GM21360 (cell line): ENCODE measurements around the gene MCU.
"Not testable (repeated sequence)": the region's sequence is repeated elsewhere in the genome, so short reads cannot be mapped to it uniquely, and the experiment has no call there.

Experiments
- ATAC-seq: cut with Tn5 transposase; IDR thresholded peaks from one replicate; pipeline ENCODE4 v1.9.1; 2021; ENCODE audit warnings: mild to moderate bottlenecking, moderate library complexity; ENCODE audit not compliant: unreplicated experiment

The MCU gene

DNA sequence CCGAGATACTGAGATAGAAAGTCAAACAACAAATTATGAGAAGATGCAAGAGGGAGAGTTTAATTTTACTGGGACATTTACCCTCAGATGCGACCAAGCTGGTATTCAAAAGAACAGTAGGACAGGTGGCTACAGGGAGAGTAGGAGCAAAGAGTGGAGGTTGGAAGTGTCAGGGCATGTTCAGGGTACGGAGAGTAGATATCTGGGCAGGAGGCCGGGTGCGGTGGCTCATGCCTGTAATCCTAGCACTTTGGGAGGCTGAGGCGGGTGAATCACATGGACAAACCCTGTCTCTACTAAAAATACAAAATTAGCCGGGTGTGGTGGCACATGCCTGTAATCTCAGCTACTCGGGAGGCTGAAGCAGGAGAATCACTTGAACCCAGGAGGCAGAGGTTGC, 5.5 kb upstream of the MCU start:
- not testable (repeated sequence) for ATAC-seq

DNA sequence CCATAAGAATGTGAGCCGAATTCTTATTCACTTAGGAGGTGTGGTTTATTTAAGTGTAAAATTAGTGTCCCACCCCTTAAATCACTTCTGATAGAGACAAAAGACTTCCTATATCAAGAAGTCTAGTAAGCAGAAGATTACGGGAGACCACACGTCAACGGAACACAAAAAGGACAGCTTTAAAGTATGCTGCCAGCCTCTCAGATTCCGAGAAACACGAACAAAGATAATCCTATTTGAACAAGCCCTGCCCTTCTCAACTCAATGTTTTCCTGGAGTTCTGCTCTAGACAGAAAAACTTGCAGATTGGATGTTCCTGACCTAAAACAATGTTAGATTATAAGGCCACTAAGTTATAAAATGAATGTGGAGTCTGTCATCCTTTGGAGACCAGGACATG, 4.9 kb upstream of the MCU start:
- no peak for ATAC-seq

DNA sequence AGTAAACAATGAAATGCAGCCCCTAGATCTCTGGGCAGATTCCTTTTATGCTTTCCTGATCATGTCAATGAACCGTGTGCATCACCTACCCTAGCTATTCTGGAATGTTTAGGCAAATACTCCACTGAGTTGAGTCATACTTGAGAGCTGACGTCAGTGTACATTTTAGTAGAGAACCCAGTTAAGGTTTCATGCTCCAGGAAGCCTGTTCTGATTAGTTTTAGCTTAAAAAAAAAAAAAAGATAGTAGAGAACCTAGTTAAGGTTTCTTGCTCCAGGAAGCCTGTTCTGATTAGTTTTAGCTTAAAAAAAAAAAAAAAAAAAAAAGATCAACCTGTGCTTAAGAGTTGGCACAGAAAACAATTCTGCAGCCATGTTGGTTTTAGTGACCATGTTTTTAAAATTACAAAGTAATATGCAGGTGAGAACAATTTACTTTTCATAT, 3.7 kb upstream of the MCU start:
- ATAC-seq, result no peak

DNA sequence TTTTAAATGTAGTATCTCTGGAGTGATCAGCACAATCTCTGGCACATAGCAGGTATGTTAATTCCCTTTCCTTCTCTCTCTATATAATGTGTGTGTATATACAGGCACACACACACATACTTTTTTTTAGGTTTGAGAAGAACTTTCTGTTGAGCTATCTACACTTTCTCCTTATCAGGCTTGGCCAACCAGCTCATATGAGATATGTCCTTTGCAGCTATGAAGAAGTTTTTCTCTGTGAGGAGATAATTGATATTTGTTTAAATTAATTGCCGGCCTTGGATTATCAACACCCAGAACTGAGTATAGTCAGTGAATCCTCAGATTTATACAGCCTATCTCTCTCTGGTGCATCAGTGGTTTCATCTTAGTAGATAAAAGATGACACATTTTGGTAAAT, 2.3 kb upstream of the MCU start:
- ATAC-seq, result no peak

DNA sequence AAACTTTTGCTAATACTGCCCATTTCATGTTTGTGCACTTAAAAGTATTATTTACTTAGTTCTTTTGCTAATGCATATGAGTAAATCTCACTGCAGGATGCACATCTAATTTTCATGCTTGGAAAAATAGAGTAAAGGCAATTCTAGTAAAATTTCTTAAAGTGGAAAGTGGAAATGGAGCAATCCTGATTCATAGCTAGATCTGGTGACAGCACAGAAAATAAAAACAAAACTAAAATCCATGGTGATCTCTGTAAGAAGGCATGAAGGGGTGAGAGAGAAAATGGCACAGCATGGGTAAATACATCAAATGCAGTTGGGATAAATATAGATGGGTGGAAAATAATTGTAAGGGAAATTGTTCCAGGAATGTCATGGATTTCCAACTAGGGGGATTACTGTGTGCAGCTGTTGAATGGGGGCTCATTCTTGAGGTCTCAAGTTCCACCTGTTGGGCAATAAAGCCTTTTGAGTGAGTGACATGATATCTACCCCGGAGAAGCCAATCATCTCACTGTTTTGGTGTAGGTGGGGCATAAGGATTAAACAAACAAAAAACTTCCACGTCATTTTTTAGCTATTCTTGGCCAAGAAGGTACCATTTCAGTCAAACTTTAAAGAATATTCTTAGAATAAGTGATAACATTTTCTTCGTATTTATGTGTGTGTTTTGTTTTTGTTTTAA, 1.7 kb upstream of the MCU start:
- no peak for ATAC-seq

DNA sequence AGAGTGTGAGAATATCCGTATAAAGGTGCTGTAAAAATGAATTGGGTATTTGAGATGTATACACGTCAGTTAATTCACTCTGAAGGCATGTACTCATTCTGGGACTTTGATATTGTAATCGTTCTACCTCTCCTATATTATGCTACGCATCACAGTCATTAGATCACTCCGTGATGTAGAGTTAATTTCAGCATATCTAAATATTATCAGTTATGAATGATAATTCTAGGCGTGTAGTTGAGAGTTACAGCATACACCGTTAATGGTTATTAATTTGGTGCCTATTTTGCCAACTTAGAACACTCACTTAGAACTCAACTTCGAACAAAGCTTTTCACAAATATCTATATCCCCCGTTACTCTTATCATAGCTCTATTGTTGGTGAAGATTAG, 477 bp upstream of the MCU start:
- no peak for ATAC-seq

DNA sequence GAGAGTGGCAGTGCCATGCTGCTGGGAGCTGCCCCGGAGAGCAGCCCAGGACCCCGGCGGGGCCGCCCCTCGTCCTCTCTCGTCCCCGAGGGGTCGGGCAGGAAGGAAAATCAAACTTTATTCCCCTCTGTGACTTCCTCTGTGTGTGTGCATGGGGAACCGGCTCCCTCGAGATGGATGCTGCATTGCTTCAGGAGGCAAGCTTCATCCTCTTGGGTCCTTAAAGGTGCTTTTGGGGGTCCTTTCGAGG, 726 bp downstream of the MCU start:
- ATAC-seq, result no peak

DNA sequence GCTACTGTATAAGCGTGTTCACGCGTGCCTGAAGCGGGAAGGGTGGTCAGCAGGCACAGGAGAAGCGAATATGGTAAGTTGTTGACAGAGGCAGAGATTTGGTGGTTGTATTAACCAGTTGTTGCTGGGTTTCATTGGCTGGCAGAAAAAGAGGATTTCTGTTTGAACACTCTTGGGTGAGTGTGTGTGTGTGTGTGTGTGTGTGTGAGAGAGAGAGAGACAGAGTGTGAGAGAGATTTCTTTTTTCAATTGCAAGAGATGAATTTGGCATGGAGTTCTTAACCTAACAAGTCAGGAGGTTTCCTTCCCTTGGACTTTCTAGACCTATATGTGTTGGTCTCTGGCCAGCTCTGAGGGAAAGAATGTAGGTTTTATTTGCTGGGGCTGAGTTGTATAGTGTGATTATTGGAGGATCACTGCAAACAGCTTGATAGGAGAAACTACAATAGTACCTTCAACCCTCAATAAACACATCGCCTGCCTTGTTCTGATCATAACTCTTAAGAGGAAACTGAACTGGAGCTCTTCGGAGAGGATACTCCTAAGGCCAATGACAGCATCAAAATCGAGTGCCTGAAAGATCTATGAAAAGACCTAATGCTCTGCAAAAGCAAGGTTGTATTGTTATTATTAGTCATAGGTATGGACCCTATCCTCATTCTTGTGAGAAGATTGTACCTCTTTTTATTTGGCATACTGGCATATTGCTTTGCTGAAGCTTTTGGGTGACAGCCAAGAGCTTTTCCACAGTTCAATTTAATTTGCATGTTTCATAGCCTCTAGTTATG, 1.2 kb downstream of the MCU start:
- no peak for ATAC-seq

DNA sequence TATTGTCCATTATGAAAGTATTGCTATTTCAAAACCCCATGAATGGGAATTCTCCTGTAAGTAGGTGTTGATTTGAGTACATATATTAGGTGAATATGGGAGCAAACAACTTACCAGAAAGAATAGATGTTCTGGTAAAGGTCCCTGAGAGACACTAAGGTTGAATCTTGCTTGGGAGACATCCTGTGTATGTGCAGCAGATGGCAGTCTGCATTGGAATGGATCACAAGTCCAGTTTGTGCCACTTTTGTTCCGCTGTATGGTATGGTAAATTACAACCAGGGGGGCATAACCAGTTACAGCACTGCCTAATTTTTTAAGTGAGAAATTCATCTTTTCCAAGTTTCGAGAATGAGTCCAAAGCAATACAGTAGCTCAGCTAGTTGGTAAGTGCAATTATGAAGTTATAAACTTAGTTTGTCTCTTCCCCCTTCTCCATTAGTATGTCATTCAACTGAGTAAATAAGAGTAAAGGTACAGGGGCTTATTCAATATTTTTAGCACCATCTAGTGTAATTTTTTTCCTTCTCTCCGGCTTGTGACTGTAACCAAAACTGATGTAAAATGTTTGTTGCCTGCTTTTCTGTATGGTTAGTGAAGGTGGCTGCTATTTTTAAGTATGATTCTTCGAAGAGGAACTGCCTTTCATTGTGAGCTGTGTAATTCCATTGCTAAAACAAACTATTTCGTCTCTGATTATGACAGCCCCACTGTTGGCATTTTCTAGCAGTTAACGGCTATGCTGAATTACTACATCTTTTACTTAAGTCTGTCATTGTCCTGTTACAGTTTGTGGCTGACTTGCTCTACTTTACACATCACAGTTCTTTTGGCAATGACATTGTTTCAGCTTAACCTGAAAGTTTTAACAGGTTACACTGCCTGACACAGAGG, 2.8 kb downstream of the MCU start:
- ATAC-seq, result no peak

DNA sequence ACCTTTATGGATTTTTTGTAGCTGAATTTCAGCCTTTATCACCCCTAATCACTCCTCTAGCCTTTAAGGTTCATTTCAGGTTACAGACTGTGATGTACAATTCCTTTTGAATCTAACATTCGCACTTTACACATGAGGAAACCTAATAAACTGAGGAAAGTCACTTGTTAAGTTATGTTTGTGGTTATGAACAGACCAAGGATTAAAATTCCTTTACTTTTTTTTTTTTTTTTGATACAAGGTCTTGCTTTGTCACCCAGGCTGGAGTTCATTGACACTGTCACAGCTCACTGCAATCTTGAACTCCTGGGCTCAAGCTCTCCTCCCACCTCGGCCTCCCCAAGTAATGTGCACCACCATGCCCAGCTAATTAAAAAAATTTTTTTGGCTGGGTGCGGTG, 3.6 kb downstream of the MCU start:
- ATAC-seq, result no peak

DNA sequence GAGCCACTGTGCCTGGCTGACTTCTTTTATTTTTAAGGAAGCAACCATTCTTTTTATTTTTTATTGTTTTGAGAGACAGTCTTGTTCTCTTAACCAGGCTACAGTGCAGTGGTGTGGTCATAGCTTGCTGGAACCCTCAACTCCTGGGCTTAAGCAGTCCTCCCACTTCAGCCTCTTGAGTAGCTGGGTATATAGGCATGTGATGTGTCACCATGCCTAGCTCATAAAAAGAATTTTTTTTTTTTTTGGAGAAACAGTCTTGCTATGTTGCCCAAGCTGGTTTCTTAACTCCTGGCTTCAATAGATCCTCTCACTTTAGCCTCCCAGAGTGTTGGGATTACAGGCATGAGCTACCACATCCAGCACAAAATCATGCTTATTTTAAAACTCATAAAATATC, 5.8 kb downstream of the MCU start:
- ATAC-seq, result no peak

DNA sequence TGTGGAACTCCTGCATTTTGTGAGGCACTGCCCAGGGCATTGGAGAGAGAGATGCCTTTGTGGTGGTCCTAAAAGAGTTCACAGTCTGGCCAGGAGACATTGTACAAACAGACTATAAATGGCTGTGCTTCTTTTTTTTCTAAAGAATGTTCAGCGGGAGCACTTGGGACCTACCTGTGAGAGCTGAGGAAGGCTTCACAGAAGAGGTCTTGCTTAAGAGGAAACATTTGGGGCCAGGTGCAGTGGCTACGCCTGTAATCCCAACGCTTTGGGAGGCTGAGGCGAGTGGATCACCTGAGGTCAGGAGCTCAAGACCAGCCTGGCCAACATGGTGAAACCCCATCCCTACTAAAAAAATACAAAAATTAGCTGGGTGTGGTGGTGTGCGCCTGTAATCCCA, 10.5 kb downstream of the MCU start:
- ATAC-seq, result not testable (repeated sequence)

DNA sequence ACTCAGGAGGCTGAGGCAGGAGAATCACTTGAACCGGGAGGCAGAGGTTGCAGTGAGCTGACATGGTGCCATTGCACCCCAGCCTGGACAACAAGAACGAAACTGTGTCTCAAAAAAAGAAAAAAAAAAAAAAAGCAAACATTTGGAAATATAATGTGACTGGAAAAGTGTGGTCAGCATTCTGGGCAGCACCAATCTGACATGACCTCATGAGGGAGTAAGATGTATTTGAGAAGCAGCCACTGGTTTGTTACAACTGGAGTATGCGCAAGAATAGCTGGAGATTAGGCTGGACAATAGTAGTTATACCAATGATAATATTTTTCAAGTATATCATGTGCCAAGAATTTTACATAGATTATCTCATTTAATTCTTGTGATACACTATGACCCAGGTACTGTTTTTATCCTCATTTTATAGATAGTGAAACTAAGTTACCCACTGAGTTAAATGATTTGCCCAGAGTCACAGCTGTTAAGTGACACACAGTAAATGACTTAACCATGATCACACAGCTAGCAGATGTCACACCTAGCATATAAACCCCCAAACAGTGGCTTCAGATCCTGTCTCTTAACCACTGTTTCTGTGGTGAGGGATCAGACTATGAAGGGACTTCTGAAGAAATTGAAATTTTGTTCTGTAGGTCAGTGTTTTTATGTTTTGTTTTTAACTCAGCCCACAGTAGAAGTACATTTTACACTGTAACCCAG, 11.1 kb downstream of the MCU start:
- no peak for ATAC-seq

DNA sequence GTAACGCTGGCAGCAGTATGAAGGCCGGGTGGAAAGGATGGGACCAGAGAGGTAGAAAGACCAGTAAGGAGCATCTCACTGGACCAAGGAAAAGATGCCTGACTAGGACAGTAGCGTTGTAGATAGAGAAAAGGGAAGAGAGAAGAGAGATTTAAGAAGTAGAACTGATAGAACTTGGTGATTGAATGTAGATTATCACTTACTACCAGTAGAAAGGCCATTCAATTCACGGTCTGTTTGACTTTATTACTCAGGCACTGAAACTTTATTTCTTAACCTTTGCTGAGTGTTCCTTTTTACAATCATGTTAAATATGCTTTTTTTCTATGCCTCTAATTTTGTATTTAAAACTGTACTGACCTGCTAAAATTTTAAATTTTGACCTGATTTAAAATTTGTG, 12.2 kb downstream of the MCU start:
- ATAC-seq, result no peak

DNA sequence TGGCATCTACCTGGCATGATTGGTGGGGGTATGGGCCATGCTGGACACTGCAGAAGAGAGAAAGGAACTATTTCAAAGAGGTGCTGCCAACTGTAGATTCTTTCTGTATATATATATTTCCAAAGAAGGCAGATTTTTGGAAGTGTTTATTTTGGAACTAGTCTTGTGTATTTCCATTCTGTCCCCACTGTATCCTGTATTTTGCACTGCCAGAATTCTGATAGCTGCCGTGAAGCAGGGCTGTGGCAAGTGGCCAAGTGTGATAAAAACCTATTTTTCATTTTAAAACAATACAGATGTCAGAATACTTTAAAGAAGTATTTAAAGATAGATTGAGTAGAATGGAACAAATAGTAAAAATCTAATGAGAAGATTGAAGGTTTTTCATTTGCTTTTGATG, 17.1 kb downstream of the MCU start:
- ATAC-seq, result no peak

DNA sequence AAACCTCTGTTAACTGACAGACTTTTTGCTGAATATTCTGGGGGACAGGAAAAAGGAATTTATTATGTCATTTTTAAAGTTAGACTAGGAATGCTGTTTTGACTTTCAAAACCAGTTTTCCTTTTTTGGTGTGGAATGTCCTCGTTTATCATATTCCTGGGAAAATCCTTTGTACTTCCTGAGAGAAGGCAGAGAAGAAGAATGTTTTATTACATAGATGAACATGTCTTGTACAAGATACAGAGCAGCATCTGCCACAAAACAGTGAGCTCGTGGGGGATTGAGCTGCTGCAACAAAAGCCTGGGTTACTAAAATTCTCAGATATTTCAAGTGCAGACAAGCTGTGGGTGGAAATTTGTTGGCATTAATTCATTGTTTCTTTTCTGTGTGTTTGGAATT, 20.2 kb downstream of the MCU start:
- ATAC-seq, result no peak

DNA sequence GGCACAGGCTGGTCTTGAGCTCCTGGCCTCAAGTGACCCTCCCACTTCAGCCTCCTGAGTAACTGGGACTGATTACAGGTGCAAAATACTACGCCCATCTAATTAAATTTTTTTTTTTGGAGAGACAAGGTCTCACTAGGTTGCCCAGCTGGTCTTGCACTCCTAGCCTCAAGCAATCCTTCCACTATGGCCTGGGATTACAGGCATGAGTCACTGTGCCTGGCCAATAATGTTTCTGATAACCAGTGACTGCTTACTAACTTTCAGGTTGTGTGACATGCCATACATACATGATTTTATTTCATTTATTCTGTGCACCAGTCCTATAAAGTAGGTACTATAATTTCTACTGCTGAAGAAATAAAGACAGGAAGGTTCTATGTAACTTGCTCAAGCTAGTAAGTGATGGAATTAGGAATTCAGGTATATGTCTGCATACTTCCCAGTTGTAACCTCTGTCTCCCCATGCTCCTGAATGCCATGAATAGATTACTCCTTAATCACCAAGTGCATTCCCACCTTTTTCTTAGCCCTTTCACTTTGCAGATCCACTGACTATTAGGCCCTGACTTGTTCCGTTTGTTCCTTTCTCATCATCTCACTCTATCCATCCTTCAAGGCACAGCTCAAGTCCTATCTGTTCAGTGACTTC, 28.1 kb downstream of the MCU start:
- no peak for ATAC-seq

DNA sequence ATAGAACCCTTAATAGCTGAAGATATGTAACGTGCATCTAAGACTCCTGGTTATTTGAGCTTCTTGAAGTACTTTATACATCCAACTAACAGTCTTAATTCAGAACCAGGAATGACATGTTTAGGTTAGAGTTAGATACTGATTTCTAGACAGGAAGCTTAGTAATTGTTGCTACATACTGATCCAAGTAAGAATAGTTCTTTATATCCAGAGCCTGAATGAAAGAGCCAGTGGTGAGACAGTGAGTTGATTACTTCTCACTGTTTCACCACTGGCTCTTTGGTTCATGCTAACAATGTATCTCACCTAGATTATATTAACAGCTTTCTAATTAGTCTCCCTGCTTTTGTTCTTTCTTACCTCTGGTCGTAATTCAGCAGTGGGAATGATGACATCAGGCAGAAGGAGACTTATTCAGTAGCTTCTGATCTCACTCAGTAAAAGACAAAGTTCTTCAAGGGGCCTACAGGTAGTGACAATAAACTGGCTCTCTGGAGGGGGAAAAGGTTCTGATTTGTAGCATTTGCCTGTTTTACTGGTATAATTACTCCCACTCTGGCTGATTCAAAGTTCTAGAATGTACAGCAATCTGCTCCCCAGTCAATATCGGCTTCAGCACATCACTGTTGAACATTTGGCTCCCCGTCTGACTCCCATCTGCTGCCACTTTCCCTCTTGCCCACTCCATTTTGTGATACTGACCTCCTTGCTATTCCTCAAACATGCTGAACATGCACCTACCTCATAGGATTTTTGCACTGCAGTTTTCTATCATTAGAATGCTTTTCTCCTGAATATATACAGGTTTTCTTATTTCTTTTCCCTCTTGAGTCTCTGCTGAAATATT, 29.1 kb downstream of the MCU start:
- no peak for ATAC-seq

DNA sequence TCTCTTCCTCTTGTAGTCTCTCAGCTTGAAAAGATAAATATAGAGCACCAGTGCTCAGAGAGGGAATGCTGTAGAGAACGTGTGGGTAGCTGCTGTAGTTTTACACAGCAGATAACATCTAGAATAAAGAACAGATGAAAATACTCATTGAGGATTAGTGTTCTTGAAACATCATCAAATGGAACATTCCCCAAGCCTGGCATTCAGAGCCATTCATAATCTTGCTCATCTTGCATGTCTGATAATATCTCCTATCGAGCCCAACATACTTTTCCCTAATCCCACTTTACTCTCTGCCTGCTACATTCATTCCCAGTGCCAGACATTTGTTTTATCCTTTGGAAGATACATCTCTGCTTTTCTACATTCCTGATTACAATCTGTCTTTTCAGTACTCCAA, 35.2 kb downstream of the MCU start:
- no peak for ATAC-seq

DNA sequence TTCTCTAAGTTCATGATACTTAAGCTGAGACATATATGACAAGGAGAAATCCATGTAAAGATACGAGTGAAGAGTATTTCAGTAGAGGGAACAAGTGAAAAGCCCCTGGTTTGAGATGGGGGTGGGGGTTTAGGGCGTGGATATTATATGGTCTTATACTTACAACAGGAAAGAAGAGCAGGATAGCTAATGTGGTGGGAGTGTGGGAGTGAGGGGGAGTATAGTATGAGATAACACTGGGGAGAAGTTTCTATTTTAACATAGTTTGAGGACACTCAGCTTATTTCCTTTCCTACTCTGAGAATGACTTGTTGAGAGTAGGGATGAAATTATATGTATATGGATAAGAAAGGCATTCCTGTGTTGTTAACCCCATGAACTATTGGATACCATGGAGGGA, 36.5 kb downstream of the MCU start:
- no peak for ATAC-seq
